IMR-90 (cell line): ENCODE data around the gene RIMBP3B. TPM values are rescaled to one million over a fixed set of nuclear protein-coding genes. Genes with fewer than 3 reads are reported as not detected.
"Not testable (repeated sequence)": the region's sequence is repeated elsewhere in the genome, so short reads cannot be mapped to it uniquely, and the experiment has no call there.

Experiments
- ATAC-seq: fragments of 200-7000 bp; cut with Tn5 transposase; 2 replicates; pipeline ENCODE4 v1.9.1; 2020; ENCODE audit warnings: low read depth, mild to moderate bottlenecking, moderate library complexity
- BruUV-seq: library from RNA; stranded (reverse); fragments of 400-500 nt; replicated peaks from 2 replicates; lab custom pipeline; 2021; lab: Mats Ljungman, UMichigan
- CTCF ChIA-PET: fragments of 300-600 bp; formaldehyde crosslinking; extraction: SDS; loops from one replicate; lab custom pipeline; 2021; ENCODE audit warnings: antibody characterized with exemption; lab: Yijun Ruan, JAX
- POLR2A ChIA-PET: fragments of 300-600 bp; sonication (Branson Sonifier 250); formaldehyde crosslinking; loops from one replicate; lab custom pipeline; 2022; ENCODE audit warnings: antibody characterized with exemption; ENCODE audit not compliant: unreplicated experiment; lab: Charles Lee
- DNase-seq: peaks from one replicate; pipeline ENCODE4 v3.0.0; 2013
- H2AFZ ChIP-seq: replicated peaks from 2 replicates; pipeline ENCODE3; 2013; ENCODE audit warnings: low read length, mild to moderate bottlenecking; ENCODE audit not compliant: poor library complexity
- H2AK5ac ChIP-seq: 2 replicates; pipeline ENCODE4 v1.6.1; 2013; ENCODE audit warnings: low read depth, low read length, inconsistent platforms
- H2AK9ac ChIP-seq: replicated peaks from 2 replicates; pipeline ENCODE3; 2013; ENCODE audit warnings: mild to moderate bottlenecking, low read depth, low read length, moderate library complexity; ENCODE audit not compliant: poor library complexity
- H2BK120ac ChIP-seq: 2 replicates; pipeline ENCODE4 v1.6.1; 2013; ENCODE audit warnings: low read depth, low read length, inconsistent platforms
- H2BK15ac ChIP-seq: 3 replicates; pipeline ENCODE4 v1.6.1; 2013; ENCODE audit warnings: low read depth, low read length, inconsistent platforms
- H2BK20ac ChIP-seq: 2 replicates; pipeline ENCODE4 v1.6.1; 2013; ENCODE audit warnings: low read depth, mild to moderate bottlenecking, inconsistent platforms, low read length, moderate library complexity
- H2BK5ac ChIP-seq: 2 replicates; pipeline ENCODE4 v1.6.1; 2013; ENCODE audit warnings: mild to moderate bottlenecking, low read depth, low read length, inconsistent platforms; ENCODE audit not compliant: poor library complexity, severe bottlenecking
- H3K14ac ChIP-seq: replicated peaks from 2 replicates; pipeline ENCODE4 v1.6.1; 2013; ENCODE audit warnings: low read depth, low read length, inconsistent platforms
- H3K18ac ChIP-seq: 2 replicates; pipeline ENCODE4 v1.6.1; 2013; ENCODE audit warnings: low read depth, low read length, control low read depth
- H3K23ac ChIP-seq: 2 replicates; pipeline ENCODE4 v1.6.1; 2013; ENCODE audit warnings: low read depth, low read length, inconsistent platforms
- H3K27ac ChIP-seq: 2 replicates; pipeline ENCODE4 v1.5.1; 2013; ENCODE audit warnings: mild to moderate bottlenecking, control low read depth, low read length; ENCODE audit not compliant: insufficient read depth
- H3K27me3 ChIP-seq: 2 replicates; pipeline ENCODE4 v1.6.1; 2013; ENCODE audit warnings: low read length; ENCODE audit not compliant: control insufficient read depth, insufficient read depth
- H3K36me3 ChIP-seq: 2 replicates; pipeline ENCODE4 v1.6.1; 2013; ENCODE audit warnings: low read length, mixed read lengths; ENCODE audit not compliant: control insufficient read depth, insufficient read depth
- H3K4ac ChIP-seq: 2 replicates; pipeline ENCODE4 v1.6.1; 2013; ENCODE audit warnings: low read depth, low read length, inconsistent platforms
- H3K4me1 ChIP-seq: 2 replicates; pipeline ENCODE4 v1.6.1; 2013; ENCODE audit warnings: low read length, mixed read lengths; ENCODE audit not compliant: control insufficient read depth, insufficient read depth
- H3K4me2 ChIP-seq: 2 replicates; pipeline ENCODE4 v1.6.1; 2013; ENCODE audit warnings: low read depth, mild to moderate bottlenecking, control low read depth, low read length, moderate library complexity
- H3K4me3 ChIP-seq: 2 replicates; pipeline ENCODE4 v1.5.1; 2013; ENCODE audit warnings: low read depth, mild to moderate bottlenecking, control low read depth, low read length, moderate library complexity; ENCODE audit not compliant: insufficient read depth
- H3K56ac ChIP-seq: 2 replicates; pipeline ENCODE4 v1.6.1; 2013; ENCODE audit warnings: low read length, inconsistent platforms; ENCODE audit not compliant: insufficient read depth; ENCODE audit errors: extremely low read depth
- H3K79me1 ChIP-seq, 2 experiments: 2 replicates each; pipeline ENCODE4 v1.6.1; 2013; ENCODE audit warnings: low read length in 2 of 2, inconsistent platforms in 1 of 2, low read depth in 1 of 2
- H3K9ac ChIP-seq: 2 replicates; pipeline ENCODE4 v1.6.1; 2013; ENCODE audit warnings: low read depth, low read length, control low read depth
- H3K9me1 ChIP-seq: 2 replicates; pipeline ENCODE4 v1.6.1; 2013; ENCODE audit warnings: low read length, inconsistent platforms; ENCODE audit not compliant: insufficient read depth
- H3K9me3 ChIP-seq: 2 replicates; pipeline ENCODE4 v1.6.1; 2013; ENCODE audit warnings: low read length; ENCODE audit not compliant: control insufficient read depth, insufficient read depth
- H4K20me1 ChIP-seq: 2 replicates; pipeline ENCODE4 v1.6.1; 2013; ENCODE audit warnings: low read length, inconsistent platforms; ENCODE audit not compliant: insufficient read depth
- H4K5ac ChIP-seq: 2 replicates; pipeline ENCODE4 v1.6.1; 2013; ENCODE audit warnings: mild to moderate bottlenecking, low read depth, low read length, control low read depth
- H4K8ac ChIP-seq, 2 experiments: 2 replicates each; pipeline ENCODE4 v1.6.1; 2013; ENCODE audit warnings: low read depth in 2 of 2, low read length in 2 of 2, control low read depth in 1 of 2, inconsistent platforms in 1 of 2
- H4K91ac ChIP-seq: 2 replicates; pipeline ENCODE4 v1.6.1; 2013; ENCODE audit warnings: low read depth, low read length, inconsistent platforms; ENCODE audit not compliant: insufficient read depth
- WGBS, 2 experiments: methylation state at CpG; one replicate each; pipeline versions ENCODE4 v1.1.5 to v1.1.7; 2013; ENCODE audit warnings: missing lambda C conversion rate in 2 of 2; ENCODE audit not compliant: insufficient read length in 1 of 2; ENCODE audit errors: extremely low coverage in 2 of 2; 5-methylcytosine and 5-hydroxymethylcytosine counted together
- dilution Hi-C: fragments of 300-500 bp; cut with HindIII; formaldehyde crosslinking; loops from one replicate; pipeline ENCODE4 v1.14.3; 2018; ENCODE audit warnings: low sequenced_read_pairs; ENCODE audit not compliant: unreplicated experiment
- in situ Hi-C: fragments of 300-500 bp; cut with MboI; formaldehyde crosslinking; loops from 3 replicates; pipeline ENCODE4 v1.14.3; 2019; ENCODE audit warnings: low sequenced_read_pairs, inconsistent platforms, mixed read lengths
- intact Hi-C: fragments of 100-400 bp; cut with micrococcal nuclease; formaldehyde crosslinking; loops from 2 replicates; pipeline ENCODE4 v1.10.0; 2022
- polyA plus RNA-seq, 3 experiments: library from polyadenylated mRNA; depleted of rRNA; stranded (reverse); fragments of >200 nt; gene quantifications; 2 replicates each; pipeline ENCODE4 v1.2.3, GENCODE V29; 2012; ENCODE audit warnings: low replicate concordance in 1 of 3
- total RNA-seq: library from RNA; depleted of rRNA; stranded (reverse); fragments of >200 nt; gene quantifications from 2 replicates; pipeline ENCODE4 v1.2.3, GENCODE V29; 2012

The RIMBP3B gene
- total and polyA plus RNA-seq, 2 of the 4 experiments (the other 2 are of a cell fraction) = 0.07 to 0.18 TPM

DNA sequence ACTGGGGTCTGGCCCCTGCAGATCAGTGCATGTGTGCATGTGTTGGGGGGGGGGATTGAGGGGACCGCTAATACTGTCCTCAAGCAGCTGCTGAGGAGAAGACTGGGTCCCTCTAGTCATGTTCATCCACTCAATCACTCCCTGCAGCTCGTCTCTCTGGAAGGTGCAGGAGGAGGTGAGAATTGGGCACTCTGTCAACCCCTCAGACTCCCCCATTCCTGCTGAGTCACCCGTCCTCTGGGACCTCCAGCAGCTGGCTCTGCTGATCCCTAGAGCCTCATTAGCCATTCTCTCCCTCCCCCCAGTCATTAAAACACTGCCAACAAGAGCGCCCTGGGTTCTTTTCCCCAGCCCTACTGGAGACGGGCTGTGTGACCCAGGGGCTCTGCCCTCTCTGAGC is 20.5 kb upstream of the RIMBP3B start:
- H3K4me3 ChIP-seq, H2BK120ac ChIP-seq, H3K18ac ChIP-seq, H4K8ac ChIP-seq, H4K5ac ChIP-seq, H3K79me1 ChIP-seq, H2BK15ac ChIP-seq, H3K9me3 ChIP-seq, DNase-seq, H3K14ac ChIP-seq, H2BK5ac ChIP-seq, intact Hi-C loops, H4K91ac ChIP-seq, H2AFZ ChIP-seq, CTCF ChIA-PET, POLR2A ChIA-PET, in situ Hi-C loops, H3K4me2 ChIP-seq, H3K9me1 ChIP-seq, H3K56ac ChIP-seq, H4K20me1 ChIP-seq, H3K4ac ChIP-seq, H3K9ac ChIP-seq, H3K27ac ChIP-seq, H3K36me3 ChIP-seq, BruUV-seq, ATAC-seq, H3K27me3 ChIP-seq, H2AK5ac ChIP-seq, H3K4me1 ChIP-seq, H2BK20ac ChIP-seq, H3K23ac ChIP-seq, H2AK9ac ChIP-seq, dilution Hi-C loops: not testable (repeated sequence)
- WGBS, 2 experiments = no CpG with 5 or more reads among the region's 5 CpGs

- intact Hi-C loops, CTCF ChIA-PET, H4K5ac ChIP-seq, H4K91ac ChIP-seq, H2AK5ac ChIP-seq, H3K18ac ChIP-seq, POLR2A ChIA-PET, H2BK120ac ChIP-seq, H3K9me3 ChIP-seq, H3K4me1 ChIP-seq, H3K79me1 ChIP-seq, BruUV-seq, dilution Hi-C loops, H3K36me3 ChIP-seq, H3K4ac ChIP-seq, H3K27ac ChIP-seq, H2AK9ac ChIP-seq, DNase-seq, H3K4me2 ChIP-seq, H3K56ac ChIP-seq, H3K9me1 ChIP-seq, H4K20me1 ChIP-seq, H2BK20ac ChIP-seq, H3K14ac ChIP-seq, H3K23ac ChIP-seq, H3K27me3 ChIP-seq, ATAC-seq, H2BK15ac ChIP-seq, H2AFZ ChIP-seq, H3K9ac ChIP-seq, H2BK5ac ChIP-seq, in situ Hi-C loops, H4K8ac ChIP-seq, H3K4me3 ChIP-seq: not testable (repeated sequence)
- WGBS, 2 experiments = no CpG with 5 or more reads among the region's 11 CpGs
Observed at GRCh38 chr22:21363803-21364202, 19.7 kb upstream of the RIMBP3B start.
